Measurements from ENCODE around the gene IL1RAP.

The IL1RAP gene

DNA sequence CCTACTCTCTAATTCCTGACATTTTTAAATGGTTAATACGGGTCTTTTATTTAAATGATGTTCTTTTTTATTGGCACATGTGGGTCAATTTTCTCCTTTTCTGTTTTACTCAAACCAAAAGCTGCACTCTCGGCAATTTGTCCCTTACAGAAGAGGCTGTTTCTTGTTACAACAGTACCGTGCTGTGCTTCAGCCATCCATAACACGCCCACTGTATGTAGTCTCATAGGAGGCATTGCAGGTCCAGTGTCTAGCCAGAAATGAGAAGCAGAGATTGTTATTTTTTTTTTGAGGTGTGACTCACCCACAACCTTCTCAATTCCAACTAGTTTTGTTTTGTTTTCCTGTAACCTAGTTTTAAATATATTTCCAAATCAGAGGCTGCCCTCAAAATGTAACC, 184.0 kb downstream of the IL1RAP start:
- in situ Hi-C loops (cut with HindIII; ENCODE audit: low sequenced_read_pairs), result loop anchor here (25.0 kb wide), 1 partner anchor 736 kb away; no protein-coding TSS in a partner anchor

- in situ Hi-C loops (cut with HindIII; ENCODE audit: low sequenced_read_pairs), result loop anchor here (25.0 kb wide), 1 partner anchor 737 kb away; no protein-coding TSS in a partner anchor
Observed at GRCh38 chr3:190699776-190700175, 185.9 kb downstream of the IL1RAP start.

- in situ Hi-C loops (cut with HindIII; ENCODE audit: low sequenced_read_pairs), result no loop called here
Observed at GRCh38 chr3:190701096-190701532, 187.2 kb downstream of the IL1RAP start.

DNA sequence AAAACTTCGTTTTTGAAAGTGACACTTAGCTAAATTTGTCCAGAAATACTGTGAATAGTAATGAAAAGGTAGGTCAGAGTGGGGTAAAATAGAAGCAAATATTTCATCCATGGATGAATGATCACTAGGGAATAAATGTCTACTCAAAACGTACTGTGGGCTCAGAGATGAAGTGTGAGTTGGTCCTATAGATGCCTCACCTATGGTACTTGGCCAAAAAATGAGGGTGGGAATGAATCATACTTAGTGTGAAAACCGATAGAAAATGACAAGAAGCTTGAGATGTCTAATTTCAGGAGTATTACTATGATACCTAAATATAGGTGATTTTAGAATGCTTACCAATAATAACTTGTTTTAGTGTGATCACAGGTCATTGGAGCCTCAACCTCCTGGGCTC, 192.7 kb downstream of the IL1RAP start:
- in situ Hi-C loops (cut with HindIII; ENCODE audit: low sequenced_read_pairs), result no loop called here

All from DLD1 (cell line).